ENCODE data around the gene BHLHE23. TPM values are rescaled to one million over a fixed set of nuclear protein-coding genes. Genes with fewer than 3 reads are reported as not detected.
A peak's percentile ranks its signal among the peaks of the same experiment; 100 is the strongest.

The BHLHE23 gene
- total RNA-seq, 1 donor from 2014 or later, result not detected

DNA sequence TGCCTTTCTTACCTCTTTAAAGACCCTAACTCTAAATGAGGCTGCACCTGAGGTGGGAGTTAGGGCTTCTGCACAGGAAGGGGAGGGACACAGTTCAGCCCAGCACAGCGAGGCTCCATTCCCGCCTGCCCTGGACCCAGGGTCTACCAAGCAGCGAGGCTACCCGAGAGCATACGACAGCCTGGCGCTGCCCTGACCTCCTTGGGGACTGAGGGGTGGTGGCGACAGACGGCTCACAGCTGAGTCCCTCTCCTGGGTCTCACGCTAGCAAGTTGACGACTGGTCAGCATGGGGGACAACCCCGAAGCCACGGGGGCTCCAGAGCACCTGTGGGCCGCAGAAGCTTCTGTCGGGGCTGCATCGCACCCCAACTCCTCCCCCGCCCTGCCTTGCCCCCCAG is 29.9 kb downstream of the BHLHE23 start:
- H3K27me3 ChIP-seq (ENCODE audit: control insufficient read depth in 3 of 3, insufficient read depth in 3 of 3, low read length in 3 of 3), result peaks cover 89 to 97% (median 95%) of the 10 kb centered on the region in 3 donors
- no peak overlapping the region for H3K27ac ChIP-seq (ENCODE audit: low read depth, low read length)
- H3K4me1 ChIP-seq (ENCODE audit: control insufficient read depth in 3 of 3, insufficient read depth in 3 of 3, low read length in 3 of 3), result peaks cover 3 to 10% (median 5%) of the 10 kb centered on the region in 3 donors
- H3K9me3 ChIP-seq (ENCODE audit: control insufficient read depth in 3 of 3, low read length in 3 of 3), result no peaks in the 10 kb centered on the region
- H3K36me3 ChIP-seq (ENCODE audit: control insufficient read depth in 3 of 3, insufficient read depth in 3 of 3, low read length in 3 of 3), result no peaks in the 10 kb centered on the region
- no peak overlapping the region for H3K4me3 ChIP-seq (ENCODE audit: low read length in 3 of 3)
- no peak overlapping the region for H3K9ac ChIP-seq (ENCODE audit: low read depth in 1 of 3, low read length in 3 of 3)

DNA sequence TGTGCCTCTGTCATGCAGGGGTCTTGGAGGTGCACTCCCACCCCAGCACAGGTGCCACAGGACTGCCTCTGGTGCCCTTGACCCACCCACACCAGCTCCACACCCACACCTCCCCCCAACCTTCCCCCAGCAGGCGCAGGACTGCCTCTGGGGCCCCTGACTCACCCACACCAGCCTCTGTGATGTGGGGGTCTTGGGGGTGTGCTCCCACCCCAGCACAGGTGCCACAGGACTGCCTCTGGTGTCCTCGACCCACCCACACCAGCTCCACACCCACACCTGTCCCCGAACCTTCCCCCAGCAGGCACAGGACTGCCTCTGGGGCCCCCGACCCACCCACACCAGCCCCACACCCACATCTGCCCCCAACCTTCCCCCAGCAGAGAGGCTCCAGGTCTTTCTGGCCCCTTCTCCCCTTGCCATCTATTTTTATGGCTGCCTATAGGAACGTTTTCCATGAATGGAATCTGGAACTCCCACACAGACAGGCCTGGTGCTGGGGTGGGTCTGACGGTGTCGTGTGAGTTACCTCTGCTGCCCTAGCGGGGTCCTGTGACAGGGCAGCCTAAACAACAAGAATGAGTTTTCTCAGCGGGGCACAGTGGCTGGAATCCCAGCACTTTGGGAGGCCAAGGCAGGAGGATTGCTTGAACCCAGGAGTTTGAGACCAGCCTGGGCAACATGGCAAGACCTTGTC is 30.8 kb downstream of the BHLHE23 start:
- H3K9me3 ChIP-seq (ENCODE audit: control insufficient read depth in 3 of 3, low read length in 3 of 3), result no peaks in the 10 kb centered on the region
- no peaks in the 10 kb centered on the region for H3K36me3 ChIP-seq (ENCODE audit: control insufficient read depth in 3 of 3, insufficient read depth in 3 of 3, low read length in 3 of 3)
- no peak overlapping the region for H3K27ac ChIP-seq (ENCODE audit: low read depth, low read length)
- H3K9ac ChIP-seq (ENCODE audit: low read depth in 1 of 3, low read length in 3 of 3), result no peak overlapping the region
- no peak overlapping the region for H3K4me3 ChIP-seq (ENCODE audit: low read length in 3 of 3)
- peaks cover 3 to 10% (median 5%) of the 10 kb centered on the region in 3 donors for H3K4me1 ChIP-seq (ENCODE audit: control insufficient read depth in 3 of 3, insufficient read depth in 3 of 3, low read length in 3 of 3)
- H3K27me3 ChIP-seq (ENCODE audit: control insufficient read depth in 3 of 3, insufficient read depth in 3 of 3, low read length in 3 of 3), result peaks cover 91 to 97% (median 92%) of the 10 kb centered on the region in 3 donors

- Histone ChIP-seq H3K4me1 (ENCODE audit: control insufficient read depth in 3 of 3, insufficient read depth in 3 of 3, low read length in 3 of 3) (peaks cover 3 to 10% (median 5%) of the 10 kb centered on the region in 3 donors), H3K4me3 (ENCODE audit: low read length in 3 of 3) (no peak overlapping the region), H3K27me3 (ENCODE audit: control insufficient read depth in 3 of 3, insufficient read depth in 3 of 3, low read length in 3 of 3) (peaks cover 91 to 97% (median 92%) of the 10 kb centered on the region in 3 donors), H3K27ac (ENCODE audit: low read depth, low read length) (no peak overlapping the region), H3K9me3 (ENCODE audit: control insufficient read depth in 3 of 3, low read length in 3 of 3) (no peaks in the 10 kb centered on the region), H3K9ac (ENCODE audit: low read depth in 1 of 3, low read length in 3 of 3) (no peak overlapping the region), H3K36me3 (ENCODE audit: control insufficient read depth in 3 of 3, insufficient read depth in 3 of 3, low read length in 3 of 3) (no peaks in the 10 kb centered on the region)
Observed at GRCh38 chr20:62975251-62975760, 31.5 kb downstream of the BHLHE23 start.

GRCh38 chr20:62972845-62973745 is 33.7 kb downstream of the BHLHE23 start:
- Histone ChIP-seq H3K27me3 (ENCODE audit: control insufficient read depth in 3 of 3, insufficient read depth in 3 of 3, low read length in 3 of 3) (peaks cover 78 to 90% (median 83%) of the 10 kb centered on the region in 3 donors), H3K4me3 (ENCODE audit: low read length in 3 of 3) (peak overlapping the region in 1 of 3 donors; percentile 29), H3K27ac (ENCODE audit: low read depth, low read length) (no peak overlapping the region), H3K9me3 (ENCODE audit: control insufficient read depth in 3 of 3, low read length in 3 of 3) (no peaks in the 10 kb centered on the region), H3K4me1 (ENCODE audit: control insufficient read depth in 3 of 3, insufficient read depth in 3 of 3, low read length in 3 of 3) (peaks cover 3 to 10% (median 5%) of the 10 kb centered on the region in 3 donors), H3K9ac (ENCODE audit: low read depth in 1 of 3, low read length in 3 of 3) (no peak overlapping the region), H3K36me3 (ENCODE audit: control insufficient read depth in 3 of 3, insufficient read depth in 3 of 3, low read length in 3 of 3) (no peaks in the 10 kb centered on the region)

DNA sequence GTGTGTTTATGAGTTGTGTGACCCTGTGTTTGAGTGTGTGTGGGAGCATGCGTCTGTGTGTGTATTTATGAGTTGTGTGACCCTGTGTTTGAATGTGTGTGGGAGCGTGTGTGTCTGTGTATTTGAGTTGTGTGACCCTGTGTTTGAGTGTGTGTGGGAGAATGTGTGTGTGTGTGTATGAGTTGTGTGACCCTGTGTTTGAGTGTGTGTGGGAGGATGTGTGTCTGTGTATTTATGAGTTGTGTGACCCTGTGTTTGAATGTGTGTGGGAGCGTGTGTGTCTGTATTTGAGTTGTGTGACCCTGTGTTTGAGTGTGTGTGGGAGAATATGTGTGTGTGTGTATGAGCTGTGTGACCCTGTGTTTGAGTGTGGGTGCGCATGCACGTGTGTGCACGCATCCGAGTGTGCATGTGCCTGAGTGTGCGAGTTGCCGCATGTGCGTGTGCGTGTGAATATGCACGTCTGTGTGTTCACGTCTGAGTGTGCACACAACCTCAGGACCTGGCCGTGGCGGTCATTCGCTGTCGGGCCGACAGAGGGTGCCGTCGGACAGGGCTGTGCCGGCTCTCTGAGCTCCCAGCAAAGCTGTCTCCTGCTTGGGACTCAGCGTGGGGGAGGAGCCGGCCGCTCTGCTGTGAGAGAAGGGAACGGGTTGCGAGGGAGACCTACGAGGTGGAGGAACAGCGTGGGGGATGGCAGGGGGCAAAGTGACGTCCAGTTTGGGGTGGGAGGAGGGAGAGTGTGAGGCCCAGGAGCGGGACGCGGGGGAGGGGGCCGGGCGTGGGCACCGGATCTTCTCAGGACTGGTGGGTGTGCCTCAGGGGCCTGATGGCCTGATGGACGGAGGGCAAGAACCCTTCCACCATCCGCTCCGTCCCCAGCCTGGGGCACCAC is 34.6 kb downstream of the BHLHE23 start:
- H3K9me3 ChIP-seq (ENCODE audit: control insufficient read depth in 3 of 3, low read length in 3 of 3), result no peaks in the 10 kb centered on the region
- peaks cover 3 to 10% (median 5%) of the 10 kb centered on the region in 3 donors for H3K4me1 ChIP-seq (ENCODE audit: control insufficient read depth in 3 of 3, insufficient read depth in 3 of 3, low read length in 3 of 3)
- H3K27me3 ChIP-seq (ENCODE audit: control insufficient read depth in 3 of 3, insufficient read depth in 3 of 3, low read length in 3 of 3), result peaks cover 69 to 87% (median 74%) of the 10 kb centered on the region in 3 donors
- H3K4me3 ChIP-seq (ENCODE audit: low read length in 3 of 3), result peak overlapping the region in 1 of 3 donors; percentile 29
- peak overlapping the region in 1 of 3 donors; percentile 25 for H3K9ac ChIP-seq (ENCODE audit: low read depth in 1 of 3, low read length in 3 of 3)
- no peak overlapping the region for H3K27ac ChIP-seq (ENCODE audit: low read depth, low read length)
- H3K36me3 ChIP-seq (ENCODE audit: control insufficient read depth in 3 of 3, insufficient read depth in 3 of 3, low read length in 3 of 3), result no peaks in the 10 kb centered on the region

DNA sequence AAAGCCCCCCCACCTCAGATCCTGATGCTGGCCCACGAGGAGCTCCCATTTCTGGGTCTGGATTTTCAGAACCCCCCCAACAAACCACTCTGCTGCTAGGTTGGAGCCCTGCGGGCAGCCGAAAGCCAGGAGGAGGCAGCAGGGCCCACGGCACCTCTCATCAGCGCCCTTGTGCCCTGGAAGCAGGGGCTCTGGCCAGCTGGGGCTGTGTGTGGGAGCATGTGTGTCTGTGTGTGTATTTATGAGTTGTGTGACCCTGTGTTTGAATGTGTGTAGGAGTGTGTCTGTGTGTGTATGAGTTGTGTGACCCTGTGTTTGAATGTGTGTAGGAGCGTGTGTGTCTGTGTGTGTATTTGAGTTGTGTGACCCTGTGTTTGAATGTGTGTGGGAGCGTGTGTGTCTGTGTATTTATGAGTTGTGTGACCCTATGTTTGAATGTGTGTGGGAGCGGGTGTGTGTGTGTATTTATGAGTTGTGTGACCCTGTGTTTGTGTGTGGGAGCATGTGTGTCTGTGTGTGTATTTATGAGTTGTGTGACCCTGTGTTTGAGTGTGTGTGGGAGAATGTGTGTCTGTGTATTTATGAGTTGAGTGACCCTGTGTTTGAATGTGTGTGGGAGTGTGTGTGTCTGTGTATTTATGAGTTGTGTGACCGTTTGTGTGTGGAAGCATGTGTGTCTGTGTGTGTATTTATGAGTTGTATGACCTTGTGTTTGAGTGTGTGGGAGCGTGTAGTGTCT is 35.4 kb downstream of the BHLHE23 start:
- peaks cover 3 to 10% (median 5%) of the 10 kb centered on the region in 3 donors for H3K4me1 ChIP-seq (ENCODE audit: control insufficient read depth in 3 of 3, insufficient read depth in 3 of 3, low read length in 3 of 3)
- H3K27me3 ChIP-seq (ENCODE audit: control insufficient read depth in 3 of 3, insufficient read depth in 3 of 3, low read length in 3 of 3), result peaks cover 64 to 80% (median 67%) of the 10 kb centered on the region in 3 donors
- H3K36me3 ChIP-seq (ENCODE audit: control insufficient read depth in 3 of 3, insufficient read depth in 3 of 3, low read length in 3 of 3), result no peaks in the 10 kb centered on the region
- H3K9ac ChIP-seq (ENCODE audit: low read depth in 1 of 3, low read length in 3 of 3), result no peak overlapping the region
- H3K4me3 ChIP-seq (ENCODE audit: low read length in 3 of 3), result no peak overlapping the region
- H3K9me3 ChIP-seq (ENCODE audit: control insufficient read depth in 3 of 3, low read length in 3 of 3), result no peaks in the 10 kb centered on the region
- no peak overlapping the region for H3K27ac ChIP-seq (ENCODE audit: low read depth, low read length)

- Histone ChIP-seq H3K4me1 (ENCODE audit: control insufficient read depth in 3 of 3, insufficient read depth in 3 of 3, low read length in 3 of 3) (peaks cover 3 to 10% (median 5%) of the 10 kb centered on the region in 3 donors), H3K9ac (ENCODE audit: low read depth in 1 of 3, low read length in 3 of 3) (no peak overlapping the region), H3K4me3 (ENCODE audit: low read length in 3 of 3) (no peak overlapping the region), H3K27ac (ENCODE audit: low read depth, low read length) (no peak overlapping the region), H3K27me3 (ENCODE audit: control insufficient read depth in 3 of 3, insufficient read depth in 3 of 3, low read length in 3 of 3) (peaks cover 56 to 72% (median 59%) of the 10 kb centered on the region in 3 donors), H3K36me3 (ENCODE audit: control insufficient read depth in 3 of 3, insufficient read depth in 3 of 3, low read length in 3 of 3) (no peaks in the 10 kb centered on the region), H3K9me3 (ENCODE audit: control insufficient read depth in 3 of 3, low read length in 3 of 3) (no peaks in the 10 kb centered on the region)
Observed at GRCh38 chr20:62970307-62971210, 36.2 kb downstream of the BHLHE23 start.

- Histone ChIP-seq H3K9ac (ENCODE audit: low read depth in 1 of 3, low read length in 3 of 3) (no peak overlapping the region), H3K27ac (ENCODE audit: low read depth, low read length) (no peak overlapping the region), H3K36me3 (ENCODE audit: control insufficient read depth in 3 of 3, insufficient read depth in 3 of 3, low read length in 3 of 3) (no peaks in the 10 kb centered on the region), H3K4me1 (ENCODE audit: control insufficient read depth in 3 of 3, insufficient read depth in 3 of 3, low read length in 3 of 3) (peaks cover 3 to 10% (median 5%) of the 10 kb centered on the region in 3 donors), H3K27me3 (ENCODE audit: control insufficient read depth in 3 of 3, insufficient read depth in 3 of 3, low read length in 3 of 3) (peaks cover 49 to 66% (median 54%) of the 10 kb centered on the region in 3 donors), H3K9me3 (ENCODE audit: control insufficient read depth in 3 of 3, low read length in 3 of 3) (no peaks in the 10 kb centered on the region), H3K4me3 (ENCODE audit: low read length in 3 of 3) (no peak overlapping the region)
Observed at GRCh38 chr20:62969939-62970306, 36.8 kb downstream of the BHLHE23 start.
